HCT116 (cell line): ENCODE data around the gene HIPK2. TPM values are rescaled to one million over a fixed set of nuclear protein-coding genes. Genes with fewer than 3 reads are reported as not detected.

Experiments used
- ATAC-seq: fragments of 200-7000 bp; cut with Tn5 transposase; 2 replicates; pipeline ENCODE4 v1.9.1; 2020; ENCODE audit warnings: mild to moderate bottlenecking, moderate library complexity
- BruUV-seq: library from RNA; stranded (reverse); fragments of 400-500 nt; replicated peaks from 2 replicates; lab custom pipeline; 2021; lab: Mats Ljungman, UMichigan
- CTCF ChIA-PET: fragments of 300-600 bp; sonication (Branson Sonifier 250); formaldehyde crosslinking; loops from one replicate; lab custom pipeline; 2021; ENCODE audit warnings: antibody characterized with exemption; lab: Charles Lee
- POLR2A ChIA-PET: fragments of 300-600, 350-600 bp; sonication (Branson Sonifier 250); formaldehyde crosslinking; loops from one replicate; lab custom pipeline; 2021; ENCODE audit warnings: antibody characterized with exemption; lab: Charles Lee
- RAD21 ChIA-PET, 2 experiments: fragments of 300-600 bp; sonication (Branson Sonifier 250); formaldehyde crosslinking; loops; one replicate each; lab custom pipeline; 2023; ENCODE audit warnings: low total read pairs in 2 of 2; ENCODE audit not compliant: uncharacterized antibody in 2 of 2, unreplicated experiment in 2 of 2, low non-redundant PET in 1 of 2; lab: Charles Lee
- DNase-seq: peaks from one replicate; pipeline ENCODE4 v3.0.0-alpha.2; 2010; ENCODE audit warnings: low read depth, low spot score
- H2AFZ ChIP-seq: fragments of 200-600 bp; shearing (Covaris generic), sonication (generic); 2 replicates; pipeline ENCODE4 v1.6.1; 2017; ENCODE audit warnings: low read depth, mixed run types, mixed read lengths, antibody characterized with exemption, low read length; ENCODE audit not compliant: poor library complexity, severe bottlenecking
- H3K27ac ChIP-seq: 2 replicates; pipeline ENCODE4 v1.5.1; 2012; ENCODE audit warnings: low read depth, low read length
- H3K27me3 ChIP-seq: fragments of 200-600 bp; sonication (generic); 2 replicates; pipeline ENCODE4 v1.6.1; 2016; ENCODE audit warnings: mixed run types, low read length, mixed read lengths; ENCODE audit not compliant: insufficient read depth
- H3K36me3 ChIP-seq, 2 experiments: fragments of 200-500 bp in 1 of 2; fragments of 200-600 bp in 1 of 2; sonication (Bioruptor generic) in 1 of 2; sonication (generic) in 1 of 2; 2 replicates each; pipeline versions ENCODE4 v1.5.1 to v1.6.1; 2014 to 2016; ENCODE audit warnings: low read length in 2 of 2, inconsistent platforms in 1 of 2, mixed read lengths in 1 of 2, mixed run types in 1 of 2; ENCODE audit not compliant: insufficient read depth in 2 of 2, control insufficient read depth in 1 of 2
- H3K4me1 ChIP-seq, 2 experiments: fragments of 200-600 bp in 1 of 2; sonication (generic) in 1 of 2; 2 replicates each; pipeline versions ENCODE4 v1.5.1 to v1.6.1; 2012 to 2017; ENCODE audit warnings: low read length in 2 of 2, inconsistent platforms in 1 of 2, mild to moderate bottlenecking in 1 of 2, mixed read lengths in 1 of 2, mixed run types in 1 of 2, moderate library complexity in 1 of 2; ENCODE audit not compliant: insufficient read depth in 2 of 2, control insufficient read depth in 1 of 2
- H3K4me2 ChIP-seq: fragments of 200-600 bp; sonication (generic); 2 replicates; pipeline ENCODE4 v1.6.1; 2017; ENCODE audit warnings: mixed run types, low read length, mixed read lengths
- H3K4me3 ChIP-seq, 2 experiments: fragments of 200-600 bp in 1 of 2; sonication (generic) in 1 of 2; replicated peaks in 1 of 2; 2 replicates each; pipeline ENCODE4 v1.5.1; 2011 to 2016; ENCODE audit warnings: low read length in 2 of 2, control low read depth in 1 of 2, low read depth in 1 of 2, mild to moderate bottlenecking in 1 of 2, mixed read lengths in 1 of 2, mixed run types in 1 of 2
- H3K79me2 ChIP-seq: fragments of 200-600 bp; sonication (generic); 2 replicates; pipeline ENCODE4 v1.6.1; 2017; ENCODE audit warnings: mild to moderate bottlenecking, mixed run types, low read length, moderate library complexity, mixed read lengths; ENCODE audit not compliant: insufficient read depth
- H3K9ac ChIP-seq: fragments of 200-600 bp; sonication (generic); 2 replicates; pipeline ENCODE4 v1.6.1; 2016; ENCODE audit warnings: low read length, mixed read lengths
- H3K9me2 ChIP-seq: fragments of 200-600 bp; sonication (generic), shearing (Covaris generic); 2 replicates; pipeline ENCODE4 v1.6.1; 2017; ENCODE audit warnings: mixed run types, mild to moderate bottlenecking, moderate library complexity; ENCODE audit not compliant: insufficient read depth
- H3K9me3 ChIP-seq, 2 experiments: fragments of 200-500 bp in 1 of 2; fragments of 200-600 bp in 1 of 2; sonication (Bioruptor generic) in 1 of 2; sonication (generic) in 1 of 2; 2 replicates each; pipeline ENCODE4 v1.6.1; 2014 to 2017; ENCODE audit warnings: low read length in 2 of 2, mixed read lengths in 2 of 2, inconsistent platforms in 1 of 2, low read depth in 1 of 2, mild to moderate bottlenecking in 1 of 2, mixed run types in 1 of 2, moderate library complexity in 1 of 2; ENCODE audit not compliant: control insufficient read depth in 1 of 2, insufficient read depth in 1 of 2
- H4K20me1 ChIP-seq: fragments of 200-600 bp; sonication (generic), shearing (Covaris generic); 2 replicates; pipeline ENCODE4 v1.6.1; 2017; ENCODE audit warnings: mixed run types, mild to moderate bottlenecking, moderate library complexity; ENCODE audit not compliant: insufficient read depth
- CEBPB ChIP-seq: IDR thresholded peaks from 2 replicates; pipeline ENCODE4 v1.6.1; 2012; ENCODE audit warnings: low read depth
- EZH2 ChIP-seq: fragments of 200-600 bp; sonication (generic); IDR thresholded peaks from 2 replicates; pipeline ENCODE4 v1.6.1; 2017; ENCODE audit warnings: antibody characterized with exemption, mixed run types
- FOSL1 ChIP-seq: IDR thresholded peaks from 2 replicates; pipeline ENCODE4 v1.6.1; 2012; ENCODE audit warnings: low read depth
- RAD21 ChIP-seq: IDR thresholded peaks from 2 replicates; pipeline ENCODE4 v1.6.1; 2012; ENCODE audit warnings: low read depth, mild to moderate bottlenecking
- REST ChIP-seq: IDR thresholded peaks from 2 replicates; pipeline ENCODE4 v1.6.1; 2012; ENCODE audit warnings: low read depth
- SRF ChIP-seq: IDR thresholded peaks from 2 replicates; pipeline ENCODE4 v1.6.1; 2012; ENCODE audit warnings: low read depth
- TCF7L2 ChIP-seq: IDR thresholded peaks from 2 replicates; pipeline ENCODE4 v1.7.0; 2011; ENCODE audit warnings: borderline replicate concordance, inconsistent platforms; ENCODE audit not compliant: insufficient read depth, insufficient read length; ENCODE audit errors: extremely low read depth
- ZNF274 ChIP-seq: fragments of 200-500 bp; sonication (Bioruptor generic); IDR thresholded peaks from 2 replicates; pipeline ENCODE4 v1.6.1; 2014; ENCODE audit warnings: mild to moderate bottlenecking, low read depth, low read length, inconsistent platforms
- intact Hi-C: fragments of 100-400 bp; cut with micrococcal nuclease; formaldehyde crosslinking; loops from 2 replicates; pipeline ENCODE4 v1.10.0; 2022
- total RNA-seq: library from RNA; stranded (reverse); gene quantifications from one replicate; pipeline ENCODE4 v1.2.1, GENCODE V29; 2021; ENCODE audit not compliant: unreplicated experiment
- TF ChIP-seq, protein P1 (sequence below): IDR thresholded peaks from 2 replicates; pipeline ENCODE4 v1.6.1; 2012

Gene HIPK2
- total RNA-seq, 1 experiment from 2014 or later = 49.5 TPM

DNA sequence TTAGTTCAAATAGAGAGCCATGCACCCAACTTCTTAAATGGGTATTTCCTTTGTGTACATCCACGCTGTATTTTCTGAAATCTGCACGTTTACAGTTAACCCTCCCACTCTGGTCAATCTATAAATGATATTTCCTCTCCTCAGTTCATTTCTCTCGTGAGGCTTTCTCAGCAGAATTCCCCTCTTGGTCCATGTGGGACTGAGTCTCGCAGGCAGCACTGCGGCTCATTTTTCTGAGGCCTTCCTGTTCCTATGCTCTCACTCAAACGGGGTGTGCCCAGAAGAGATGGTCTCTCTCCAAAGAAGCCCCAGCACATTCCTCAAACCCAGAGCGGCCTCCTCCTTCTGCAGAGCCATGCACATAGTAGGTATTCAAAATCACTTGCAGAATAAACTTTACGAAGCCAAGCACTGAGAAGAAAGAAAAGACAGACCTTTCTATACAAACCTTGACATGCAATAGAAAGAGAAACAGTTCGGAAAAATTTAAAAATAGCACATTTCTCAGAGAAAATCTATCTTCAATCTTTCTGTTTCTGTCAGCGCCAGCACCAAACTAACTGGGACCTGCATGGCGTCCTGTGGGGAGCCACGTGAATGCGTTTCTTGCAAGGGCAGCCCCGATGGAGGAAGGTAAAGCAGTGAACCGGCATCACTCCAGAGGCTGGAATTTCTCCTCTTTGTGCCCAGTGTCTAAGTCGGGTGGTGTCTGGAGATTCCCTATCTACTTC lies 77.1 kb downstream of the HIPK2 start:
- Histone ChIP-seq H3K36me3 (0 out of 4 replicates have a peak, but pooled peaks cover 0 to 3% of the 10 kb centered on the region in 2 experiments), H4K20me1 (no peaks in the 10 kb centered on the region), H3K27ac (no peak overlapping the region), H3K79me2 (peaks cover 21% of the 10 kb centered on the region; the same call in 1 of the 2 replicates), H3K4me1 (0 out of 4 replicates have a peak, but pooled peaks cover 0 to 4% of the 10 kb centered on the region in 2 experiments), H3K9me3 (no peaks in the 10 kb centered on the region), H3K9ac (no peak overlapping the region), H3K9me2 (no peaks in the 10 kb centered on the region), H3K4me3 (no peak overlapping the region), H2AFZ (no peak overlapping the region), H3K27me3 (no peaks in the 10 kb centered on the region), H3K4me2 (no peak overlapping the region)
- DNase-seq = no peak
- POLR2A ChIA-PET = no interaction called here
- TF ChIP-seq CEBPB (no peak), FOSL1 (no peak), ZNF274 (no peak), EZH2 (no peak), SRF (no peak), TCF7L2 (no peak), REST (no peak), RAD21 (no peak)
- TF ChIP-seq, protein P1, sequence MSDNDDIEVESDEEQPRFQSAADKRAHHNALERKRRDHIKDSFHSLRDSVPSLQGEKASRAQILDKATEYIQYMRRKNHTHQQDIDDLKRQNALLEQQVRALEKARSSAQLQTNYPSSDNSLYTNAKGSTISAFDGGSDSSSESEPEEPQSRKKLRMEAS = no peak
- intact Hi-C loops = no loop called here
- no peak for ATAC-seq
- CTCF ChIA-PET = no interaction called here
- BruUV-seq = no TSS peak
- RAD21 ChIA-PET = no interaction called here
